Thyroid gland (tissue), 4 donors: Measurements from ENCODE around the gene MTUS2.

ENCODE experiments used
- CTCF ChIP-seq, 6 experiments: fragments of 200-600 bp in 3 of 6; fragments of 450-650 bp in 3 of 6; sonication (generic) in 3 of 6; IDR thresholded peaks; one replicate each; pipeline ENCODE4 v1.5.1; 2016 to 2019; ENCODE audit warnings: antibody characterized with exemption in 6 of 6, mild to moderate bottlenecking in 2 of 6, inconsistent platforms in 1 of 6, moderate library complexity in 1 of 6
- POLR2A ChIP-seq, 2 donors: fragments of 450-650 bp; IDR thresholded peaks; one replicate each; pipeline ENCODE4 v1.6.1; 2017; ENCODE audit warnings: antibody characterized with exemption in 2 of 2, mild to moderate bottlenecking in 2 of 2, moderate library complexity in 1 of 2

- no peak for TF ChIP-seq CTCF (IDR thresholded peaks at IDR 0.05)
- TF ChIP-seq POLR2A (IDR thresholded peaks at IDR 0.05): no peak
Observed at GRCh38 chr13:29465741-29466293, 645.7 kb downstream of the MTUS2 start.
